Activated CD8-positive, alpha-beta memory T cell treated with anti-CD3 and anti-CD28 coated beads for 36 hours (primary cell): Measurements from ENCODE around the gene RHOBTB3. TPM values are rescaled to one million over a fixed set of nuclear protein-coding genes. Genes with fewer than 3 reads are reported as not detected.
"Not testable (repeated sequence)": the region's sequence is repeated elsewhere in the genome, so short reads cannot be mapped to it uniquely, and the experiment has no call there.

ENCODE experiments used
- CTCF ChIA-PET: fragments of 350-600 bp; sonication (Branson Sonifier 250); formaldehyde crosslinking; loops from one replicate; lab custom pipeline; 2021; ENCODE audit warnings: antibody characterized with exemption; lab: Charles Lee
- POLR2A ChIA-PET: fragments of 350-600 bp; sonication (Branson Sonifier 250); formaldehyde crosslinking; loops from one replicate; lab custom pipeline; 2021; ENCODE audit warnings: antibody characterized with exemption; lab: Charles Lee
- total RNA-seq, 2 experiments: library from RNA; stranded (reverse); gene quantifications; one replicate each; pipeline ENCODE4 v1.2.3, GENCODE V29; 2021

The RHOBTB3 gene
- total RNA-seq, 2 experiments from 2014 or later, result 0.40 to 0.67 TPM

DNA sequence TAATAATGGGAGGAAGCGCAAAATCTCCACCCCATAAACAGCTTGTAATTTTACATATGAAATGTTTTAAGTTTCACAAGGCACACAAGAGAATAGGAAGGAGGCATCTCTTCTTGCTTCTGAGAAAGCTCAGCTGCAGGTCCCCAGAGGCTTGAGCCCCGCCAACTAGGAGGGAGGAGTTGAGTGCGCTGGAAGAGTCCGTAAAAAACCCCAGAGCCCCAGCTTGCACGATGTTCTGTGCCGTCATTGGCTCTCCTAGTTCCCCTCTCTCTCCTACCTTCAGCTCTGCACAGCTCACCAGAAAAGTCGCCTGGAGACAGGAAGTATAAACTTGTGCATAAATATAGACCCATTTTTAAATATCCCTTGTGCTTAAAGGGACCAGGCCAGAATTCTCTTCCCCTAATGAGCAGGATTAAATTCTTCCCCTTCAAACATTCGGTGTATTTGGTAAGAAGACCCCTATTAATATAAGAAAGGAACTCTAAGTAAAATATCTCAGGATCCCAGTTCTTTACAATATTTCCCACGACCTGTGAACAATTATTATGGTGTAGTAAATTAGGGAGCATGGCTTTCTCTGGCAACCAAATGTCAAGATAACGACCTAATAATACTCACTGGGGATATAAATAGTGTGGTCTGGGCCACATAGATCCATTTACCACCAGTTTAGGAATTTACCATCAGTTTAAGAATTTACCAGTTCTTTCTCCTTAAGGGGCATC is 77.7 kb downstream of the RHOBTB3 start:
- ChIA-PET POLR2A (interaction anchor here (0.6 to 3.0 kb wide), 4 partner anchors 13 to 26 kb away, joined by 4 to 12 read pairs (median 6); partner anchors contain the start of gene GLRX), CTCF (interaction anchor here (1.0 to 1.9 kb wide), 5 partner anchors 13 to 38 kb away, joined by 3 to 10 read pairs (median 5); partner anchors contain the start of gene GLRX)

DNA sequence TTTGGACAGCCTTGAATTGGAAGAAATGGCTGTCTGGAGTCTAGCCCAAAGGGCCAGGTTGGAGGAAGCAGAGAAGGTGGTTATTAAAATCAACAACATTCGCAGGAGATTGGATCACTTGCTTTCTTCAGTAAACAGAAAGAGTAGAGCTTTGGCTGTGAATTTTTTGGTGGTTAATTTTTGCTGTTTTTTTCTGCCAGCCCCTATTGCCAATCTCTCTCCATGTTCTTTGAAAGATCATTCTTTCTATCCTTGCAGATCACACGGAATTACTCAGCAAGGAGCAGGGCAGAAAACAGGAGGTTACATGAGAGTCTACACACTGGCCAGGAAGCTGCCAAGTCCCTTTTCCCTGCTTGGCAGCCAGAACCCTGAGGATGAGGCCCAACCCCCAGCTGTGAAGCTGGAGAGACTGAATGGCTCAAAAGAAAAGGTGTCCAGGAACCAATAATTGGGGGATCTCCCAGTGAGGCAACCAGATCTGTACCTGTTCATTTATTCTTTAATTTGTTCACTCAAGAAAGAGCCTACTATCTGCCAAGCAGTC is 78.4 kb downstream of the RHOBTB3 start:
- POLR2A ChIA-PET, result interaction anchor here (0.6 to 3.0 kb wide), 3 partner anchors 12 to 25 kb away, joined by 6 to 12 read pairs (median 6); partner anchors contain the start of gene GLRX
- CTCF ChIA-PET, result interaction anchor here (1.0 to 1.6 kb wide), 4 partner anchors 10 to 28 kb away, joined by 3 to 5 read pairs (median 5); partner anchors contain the start of gene GLRX

- ChIA-PET POLR2A (interaction anchor here (0.7 to 3.0 kb wide), 3 partner anchors 9 to 13 kb away, joined by 3 to 12 read pairs (median 3); partner anchors contain the start of gene GLRX), CTCF (interaction anchor here (0.6 to 1.6 kb wide), 5 partner anchors 9 to 29 kb away, joined by 3 to 5 read pairs (median 3); partner anchors contain the start of gene GLRX)
Observed at GRCh38 chr5:95810305-95811125, 79.4 kb downstream of the RHOBTB3 start.

DNA sequence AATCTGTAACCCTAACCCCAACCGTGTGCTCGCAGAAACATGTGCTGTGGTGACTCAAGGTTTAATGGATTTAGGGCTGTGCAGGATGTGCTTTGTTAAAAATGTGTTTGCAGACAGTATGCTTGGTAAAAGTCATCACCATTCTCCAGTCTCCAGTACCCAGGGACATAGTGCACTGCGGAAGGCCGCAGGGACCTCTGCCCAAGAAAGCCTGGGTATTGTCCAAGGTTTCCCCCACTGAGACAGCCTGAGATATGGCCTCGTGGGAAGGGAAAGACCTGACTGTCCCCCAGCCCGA is 79.9 kb downstream of the RHOBTB3 start:
- CTCF ChIA-PET, result interaction anchor here (0.6 to 1.8 kb wide), 2 partner anchors 10 to 25 kb away, joined by 3 to 6 read pairs; partner anchors contain the start of gene GLRX

GRCh38 chr5:95811461-95812073 is 80.4 kb downstream of the RHOBTB3 start:
- POLR2A ChIA-PET, result interaction anchor here (1.0 kb wide), 1 partner anchor 12 kb away, joined by 3 read pairs; no protein-coding TSS in a partner anchor
- CTCF ChIA-PET, result interaction anchor here (1.8 kb wide), 1 partner anchor 10 kb away, joined by 6 read pairs; the partner anchor contains the start of gene GLRX

More for the DNA sequence above, 79.9 kb downstream of the RHOBTB3 start:
- POLR2A ChIA-PET, result interaction anchor here (0.7 to 1.0 kb wide), 2 partner anchors 10 to 13 kb away, joined by 3 read pairs; no protein-coding TSS in a partner anchor

- CTCF ChIA-PET, result interaction anchor here (0.7 to 1.8 kb wide), 2 partner anchors 9 to 26 kb away, joined by 3 to 6 read pairs; partner anchors contain the start of gene GLRX
- POLR2A ChIA-PET, result no interaction called here
Observed at GRCh38 chr5:95812074-95812471, 80.9 kb downstream of the RHOBTB3 start.

- CTCF ChIA-PET, result interaction anchor here (1.8 kb wide), 1 partner anchor 8 kb away, joined by 6 read pairs; the partner anchor contains the start of gene GLRX
- POLR2A ChIA-PET, result not testable (repeated sequence)
Observed at GRCh38 chr5:95813035-95813434, 81.9 kb downstream of the RHOBTB3 start.

GRCh38 chr5:95815155-95815729 is 84.1 kb downstream of the RHOBTB3 start:
- ChIA-PET CTCF (interaction anchor here (0.8 kb wide), 1 partner anchor 34 kb away, joined by 3 read pairs; no protein-coding TSS in a partner anchor), POLR2A (no interaction called here)

- ChIA-PET POLR2A (interaction anchor here (0.5 kb wide), 1 partner anchor 19 kb away, joined by 3 read pairs; no protein-coding TSS in a partner anchor), CTCF (interaction anchor here (0.7 to 1.5 kb wide), 3 partner anchors 27 to 296 kb away, joined by 3 to 6 read pairs (median 3); no protein-coding TSS in a partner anchor)
Observed at GRCh38 chr5:95816341-95816740, 85.2 kb downstream of the RHOBTB3 start.

GRCh38 chr5:95816776-95817175 is 85.6 kb downstream of the RHOBTB3 start:
- POLR2A ChIA-PET, result interaction anchor here (0.5 kb wide), 2 partner anchors 18 to 52 kb away, joined by 3 to 8 read pairs; no protein-coding TSS in a partner anchor
- CTCF ChIA-PET, result interaction anchor here (0.7 to 1.5 kb wide), 3 partner anchors 27 to 295 kb away, joined by 3 to 6 read pairs (median 3); no protein-coding TSS in a partner anchor

DNA sequence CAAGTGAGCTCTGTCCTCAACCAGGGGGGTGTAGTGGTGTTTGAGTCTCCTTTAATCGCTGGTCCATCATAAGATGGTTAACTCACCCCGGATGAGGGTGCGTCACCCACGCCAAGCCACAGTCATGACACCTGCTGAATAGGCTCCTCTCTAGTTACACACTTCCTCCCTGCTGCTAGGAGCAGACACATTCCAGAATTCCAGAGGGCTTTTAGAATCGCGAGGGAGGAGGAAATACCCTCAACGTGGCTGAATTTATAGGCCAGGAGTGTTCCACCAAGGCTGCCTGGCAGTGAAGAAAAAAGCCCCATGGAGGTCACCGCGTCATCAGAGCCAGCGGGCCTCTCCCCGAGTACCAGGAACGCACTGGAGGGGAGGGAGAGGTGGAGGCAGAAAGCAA is 86.3 kb downstream of the RHOBTB3 start:
- ChIA-PET POLR2A (interaction anchor here (0.5 kb wide), 1 partner anchor 52 kb away, joined by 8 read pairs; no protein-coding TSS in a partner anchor), CTCF (interaction anchor here (1.5 kb wide), 1 partner anchor 36 kb away, joined by 6 read pairs; no protein-coding TSS in a partner anchor)

DNA sequence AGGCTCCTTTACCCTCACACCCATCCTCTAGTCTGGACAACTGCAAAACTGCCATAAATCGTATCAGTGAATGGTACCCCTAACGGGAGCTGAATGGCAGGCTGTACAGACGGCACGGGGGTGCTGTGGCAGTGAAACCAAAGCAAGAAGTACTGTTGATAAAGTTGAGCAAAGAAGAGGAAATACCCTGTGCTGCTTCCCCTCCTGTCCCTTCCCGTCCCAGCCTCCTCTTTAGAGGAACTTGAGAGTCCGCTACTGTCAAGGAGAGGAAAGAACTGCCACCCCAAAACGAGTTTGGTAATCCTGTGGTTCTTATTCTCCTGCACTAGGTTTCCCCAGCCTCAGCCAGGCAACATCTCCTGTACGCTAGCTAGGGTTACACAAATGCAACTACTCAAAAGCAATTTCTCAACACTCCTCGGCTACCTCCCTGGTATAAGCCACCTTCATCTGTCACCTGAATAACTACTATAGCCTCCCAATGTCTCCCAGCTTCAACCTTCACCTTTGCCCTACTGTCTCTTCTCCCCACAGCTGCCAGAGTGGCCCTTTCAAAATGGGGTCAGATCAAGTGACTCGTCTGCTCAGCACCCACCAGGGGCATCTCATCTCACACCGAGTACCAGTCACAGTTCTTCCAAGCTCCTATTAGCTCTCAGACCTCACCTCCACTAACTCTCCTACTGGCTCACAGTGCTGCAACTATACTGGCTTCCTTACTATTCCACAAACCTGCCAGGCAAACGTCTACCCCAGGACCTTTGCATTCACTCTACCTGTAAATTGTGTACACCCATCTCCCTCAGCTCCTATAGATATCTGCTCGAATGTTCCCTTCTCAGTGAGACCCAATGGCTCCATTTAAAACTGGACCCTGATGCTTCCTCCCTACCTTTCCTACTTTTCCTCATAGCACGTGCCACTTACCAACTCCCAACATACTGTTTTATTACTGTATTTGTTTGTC is 87.3 kb downstream of the RHOBTB3 start:
- ChIA-PET POLR2A (no interaction called here), CTCF (interaction anchor here (0.5 to 1.8 kb wide), 5 partner anchors 11 to 1272 kb away, joined by 3 to 9 read pairs (median 3); no protein-coding TSS in a partner anchor)

DNA sequence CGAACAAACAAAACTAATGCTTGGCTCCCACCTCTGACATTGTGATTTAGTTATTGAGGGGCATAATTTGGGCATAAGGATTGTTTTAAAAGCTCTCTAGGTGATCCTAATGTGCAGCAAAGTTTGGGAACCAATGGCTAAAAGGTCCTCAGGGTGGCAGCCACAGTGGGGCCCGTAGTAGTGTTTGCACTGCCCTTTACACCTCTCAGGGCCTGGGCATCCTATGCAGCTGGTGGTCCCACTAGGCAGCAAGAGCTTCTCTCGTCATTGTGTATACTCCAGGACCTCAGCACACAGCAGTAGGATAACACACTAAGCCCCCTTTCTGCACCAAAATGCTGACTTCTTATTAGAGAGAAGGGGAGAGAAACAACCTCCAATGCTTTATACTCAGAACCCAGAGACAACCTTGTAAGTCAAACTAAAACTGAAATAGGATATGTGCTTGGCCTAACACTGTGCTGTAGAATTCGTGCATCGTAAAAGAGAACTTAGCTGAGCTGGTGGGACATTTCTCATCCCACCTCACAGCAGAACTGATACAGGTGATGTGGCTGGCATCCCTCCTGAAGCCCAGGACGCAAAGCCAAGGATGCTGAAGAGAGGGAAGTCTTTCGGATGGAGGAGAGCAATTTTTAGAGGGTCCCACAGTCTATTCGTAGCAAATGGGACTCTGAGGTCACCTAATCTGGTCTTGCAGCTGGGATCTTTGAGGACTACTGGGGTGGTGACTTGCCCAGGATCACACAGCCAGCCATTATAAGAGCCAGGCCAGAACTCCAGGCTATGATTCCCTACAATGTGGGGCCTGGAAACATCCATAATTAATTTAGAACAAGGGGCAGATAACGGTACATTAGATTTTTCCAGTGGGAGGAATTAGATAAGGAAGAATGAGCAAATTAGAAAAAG is 90.2 kb downstream of the RHOBTB3 start:
- CTCF ChIA-PET, result interaction anchor here (1.1 to 2.4 kb wide), 7 partner anchors 9 to 190 kb away, joined by 3 to 8 read pairs (median 4); no protein-coding TSS in a partner anchor
- POLR2A ChIA-PET, result interaction anchor here (0.6 to 3.0 kb wide), 6 partner anchors 12 to 175 kb away, joined by 3 to 13 read pairs (median 10); partner anchors contain the start of gene RFESD

- ChIA-PET CTCF (interaction anchor here (1.0 to 2.4 kb wide), 8 partner anchors 10 to 191 kb away, joined by 3 to 8 read pairs (median 4); no protein-coding TSS in a partner anchor), POLR2A (interaction anchor here (0.6 to 3.0 kb wide), 7 partner anchors 10 to 175 kb away, joined by 3 to 13 read pairs (median 3); partner anchors contain the start of gene RFESD)
Observed at GRCh38 chr5:95822043-95822541, 91.0 kb downstream of the RHOBTB3 start.
